Measurements from ENCODE around the gene TNFRSF9. TPM values are rescaled to one million over a fixed set of nuclear protein-coding genes. Genes with fewer than 3 reads are reported as not detected.
"Not testable (repeated sequence)": the region's sequence is repeated elsewhere in the genome, so short reads cannot be mapped to it uniquely, and the experiment has no call there.

The TNFRSF9 gene
- polyA plus RNA-seq, 2 of the 4 experiments (the other 2 are of a cell fraction): 0.75 to 3.2 TPM

GRCh38 chr1:7919880-7920279, 20.8 kb downstream of the TNFRSF9 start:
- DNase-seq (ENCODE audit: low read depth in 1 of 2, low spot score in 1 of 2): no peak
- TF ChIP-seq ZFP36 (IDR thresholded peaks at IDR 0.05; ENCODE audit: borderline replicate concordance, partially characterized antibody) (no peak), ZSCAN20 (CRISPR knock-in tag; IDR thresholded peaks at IDR 0.05) (no peak), HEYL (CRISPR knock-in tag; IDR thresholded peaks at IDR 0.05) (no peak), TFCP2L1 (CRISPR knock-in tag; IDR thresholded peaks at IDR 0.05) (no peak), CHD4 (IDR thresholded peaks at IDR 0.05; ENCODE audit: borderline replicate concordance) (no peak), NFE2L2 (conservative IDR thresholded peaks at IDR 0.05; ENCODE audit: low read length) (no peak), POLR2AphosphoS2 (conservative IDR thresholded peaks at IDR 0.05; ENCODE audit: low read length) (no peak), CEBPB (IDR thresholded peaks at IDR 0.05) (no peak), MAZ (IDR thresholded peaks at IDR 0.05; ENCODE audit: borderline replicate concordance, low read depth, low read length) (no peak), ATOH8 (CRISPR knock-in tag; IDR thresholded peaks at IDR 0.05; ENCODE audit: low read depth) (no peak)
- POLR2A ChIA-PET: interaction anchor here (0.6 kb wide), 1 partner anchor 41 kb away, joined by 3 read pairs; no protein-coding TSS in a partner anchor
- no peak for ATAC-seq
- FAIRE-seq: no peak
- Histone ChIP-seq H3K27ac (no peak overlapping the region), H3K4me3 (no peak overlapping the region), H3K4me1 (no peaks in the 10 kb centered on the region), H3K4me2 (no peak overlapping the region), H3K9me3 (no peaks in the 10 kb centered on the region)
- CTCF ChIA-PET: interaction anchor here (0.8 kb wide), 1 partner anchor 432 kb away, joined by 4 read pairs; no protein-coding TSS in a partner anchor
- WGBS (ENCODE audit: missing lambda C conversion rate): 80% methylated on average over 5 of the region's 5 CpGs

- ATAC-seq; FAIRE-seq; H3K4me1 ChIP-seq; H3K9me3 ChIP-seq; CTCF ChIA-PET; H3K27ac ChIP-seq; POLR2A ChIA-PET; H3K4me3 ChIP-seq; DNase-seq (ENCODE audit: low read depth in 1 of 2, low spot score in 1 of 2); H3K4me2 ChIP-seq: not testable (repeated sequence)
- 84% methylated on average over 5 of the region's 5 CpGs for WGBS (ENCODE audit: missing lambda C conversion rate)
Observed at GRCh38 chr1:7917971-7918370, 22.7 kb downstream of the TNFRSF9 start.

GRCh38 chr1:7916501-7916830, 24.2 kb downstream of the TNFRSF9 start:
- WGBS (ENCODE audit: missing lambda C conversion rate): 59% methylated on average over 2 of the region's 2 CpGs
- no peak for ATAC-seq
- no peaks in the 10 kb centered on the region for H3K4me1 ChIP-seq
- ChIA-PET CTCF (interaction anchor here (1.0 to 1.9 kb wide), 3 partner anchors 13 to 874 kb away, joined by 3 to 7 read pairs (median 3); no protein-coding TSS in a partner anchor), POLR2A (no interaction called here)
- H3K4me3 ChIP-seq: no peak overlapping the region
- TF ChIP-seq ELK1 (IDR thresholded peaks at IDR 0.05; ENCODE audit: low read depth, low read length) (no peak), HES2 (IDR thresholded peaks at IDR 0.05) (no peak), TFCP2L1 (CRISPR knock-in tag; IDR thresholded peaks at IDR 0.05) (no peak), BCL3 (IDR thresholded peaks at IDR 0.05) (no peak), RNF2 (IDR thresholded peaks at IDR 0.05; ENCODE audit: borderline replicate concordance, low read depth) (no peak), MAFK (IDR thresholded peaks at IDR 0.05; ENCODE audit: partially characterized antibody) (no peak), HDAC2 (IDR thresholded peaks at IDR 0.05) (no peak), CBX8 (IDR thresholded peaks at IDR 0.05) (no peak), FOSB (CRISPR knock-in tag; IDR thresholded peaks at IDR 0.05) (no peak), RAD21 (conservative IDR thresholded peaks at IDR 0.05 in 1 of 2, IDR thresholded peaks at IDR 0.05 in 1 of 2) (no peak), HMGXB4 (CRISPR knock-in tag; IDR thresholded peaks at IDR 0.05; ENCODE audit: borderline replicate concordance) (no peak), HOXB13 (CRISPR knock-in tag; IDR thresholded peaks at IDR 0.05; ENCODE audit: low read depth) (no peak), BHLHE40 (IDR thresholded peaks at IDR 0.05; ENCODE audit: low read depth, low read length) (no peak), ZSCAN20 (CRISPR knock-in tag; IDR thresholded peaks at IDR 0.05) (no peak)
- H3K27ac ChIP-seq: no peak overlapping the region
- FAIRE-seq: no peak
- no peak overlapping the region for H3K4me2 ChIP-seq
- no peaks in the 10 kb centered on the region for H3K9me3 ChIP-seq
- no peak for DNase-seq (ENCODE audit: low read depth in 1 of 2, low spot score in 1 of 2)

Measured in A549 (cell line).